ENCODE measurements around the gene USP49.

- TF ChIP-seq, protein P1, sequence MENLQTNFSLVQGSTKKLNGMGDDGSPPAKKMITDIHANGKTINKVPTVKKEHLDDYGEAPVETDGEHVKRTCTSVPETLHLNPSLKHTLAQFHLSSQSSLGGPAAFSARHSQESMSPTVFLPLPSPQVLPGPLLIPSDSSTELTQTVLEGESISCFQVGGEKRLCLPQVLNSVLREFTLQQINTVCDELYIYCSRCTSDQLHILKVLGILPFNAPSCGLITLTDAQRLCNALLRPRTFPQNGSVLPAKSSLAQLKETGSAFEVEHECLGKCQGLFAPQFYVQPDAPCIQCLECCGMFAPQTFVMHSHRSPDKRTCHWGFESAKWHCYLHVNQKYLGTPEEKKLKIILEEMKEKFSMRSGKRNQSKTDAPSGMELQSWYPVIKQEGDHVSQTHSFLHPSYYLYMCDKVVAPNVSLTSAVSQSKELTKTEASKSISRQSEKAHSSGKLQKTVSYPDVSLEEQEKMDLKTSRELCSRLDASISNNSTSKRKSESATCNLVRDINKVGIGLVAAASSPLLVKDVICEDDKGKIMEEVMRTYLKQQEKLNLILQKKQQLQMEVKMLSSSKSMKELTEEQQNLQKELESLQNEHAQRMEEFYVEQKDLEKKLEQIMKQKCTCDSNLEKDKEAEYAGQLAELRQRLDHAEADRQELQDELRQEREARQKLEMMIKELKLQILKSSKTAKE (IDR thresholded peaks at IDR 0.05; ENCODE audit: low read depth, poor library complexity, severe bottlenecking), result no peak
- TF ChIP-seq POLR2AphosphoS5 (IDR thresholded peaks at IDR 0.05; ENCODE audit: low read length), result no peak
Observed at GRCh38 chr6:41823178-41823577, 72.0 kb downstream of the USP49 start.

Measured in GM12878 (cell line).